Hepatocyte (in vitro differentiated cells): ENCODE measurements around the gene ZMYND10. TPM values are rescaled to one million over a fixed set of nuclear protein-coding genes. Genes with fewer than 3 reads are reported as not detected.

Experiments used
- DNase-seq: peaks from one replicate; pipeline ENCODE4 v3.0.0-alpha.2; 2016; ENCODE audit warnings: low spot score
- H2AFZ ChIP-seq: fragments of 200-600 bp; sonication (generic); 2 replicates; pipeline ENCODE4 v1.6.0; 2016; ENCODE audit warnings: antibody characterized with exemption, mild to moderate bottlenecking
- H3K27ac ChIP-seq: fragments of 200-600 bp; sonication (generic); 2 replicates; pipeline ENCODE4 v1.5.1; 2016; ENCODE audit warnings: mild to moderate bottlenecking
- H3K27me3 ChIP-seq: fragments of 200-600 bp; sonication (generic); 2 replicates; pipeline ENCODE4 v1.6.1; 2016
- H3K36me3 ChIP-seq: fragments of 200-600 bp; sonication (generic); replicated peaks from 2 replicates; pipeline ENCODE4 v1.5.1; 2016; ENCODE audit warnings: low read depth; ENCODE audit not compliant: insufficient read depth
- H3K4me1 ChIP-seq: fragments of 200-600 bp; sonication (generic); 2 replicates; pipeline ENCODE4 v1.5.1; 2016; ENCODE audit warnings: mild to moderate bottlenecking, moderate library complexity; ENCODE audit not compliant: insufficient read depth
- H3K4me2 ChIP-seq: fragments of 200-600 bp; sonication (generic); 2 replicates; pipeline ENCODE4 v1.6.0; 2016
- H3K4me3 ChIP-seq: fragments of 200-600 bp; sonication (generic); 2 replicates; pipeline ENCODE4 v1.5.1; 2016; ENCODE audit warnings: mild to moderate bottlenecking
- H3K79me2 ChIP-seq: fragments of 200-600 bp; sonication (generic); 2 replicates; pipeline ENCODE4 v1.6.0; 2017; ENCODE audit warnings: mild to moderate bottlenecking
- H3K9me2 ChIP-seq: fragments of 200-600 bp; sonication (generic); replicated peaks from 2 replicates; pipeline ENCODE4 v1.6.0; 2017; ENCODE audit warnings: mild to moderate bottlenecking; ENCODE audit not compliant: insufficient read depth
- H3K9me3 ChIP-seq: fragments of 200-600 bp; sonication (generic); 2 replicates; pipeline ENCODE4 v1.5.1; 2016; ENCODE audit warnings: low read depth, mild to moderate bottlenecking
- H4K20me1 ChIP-seq: fragments of 200-600 bp; sonication (generic); 2 replicates; pipeline ENCODE4 v1.6.0; 2016; ENCODE audit warnings: mild to moderate bottlenecking; ENCODE audit not compliant: insufficient read depth, poor library complexity, severe bottlenecking
- CTCF ChIP-seq: fragments of 200-600 bp; sonication (generic); IDR thresholded peaks from 2 replicates; pipeline ENCODE4 v1.5.1; 2016; ENCODE audit warnings: antibody characterized with exemption, mild to moderate bottlenecking; ENCODE audit not compliant: poor library complexity
- EZH2 ChIP-seq: fragments of 200-600 bp; sonication (generic); IDR thresholded peaks from 2 replicates; pipeline ENCODE4 v1.6.1; 2016; ENCODE audit warnings: antibody characterized with exemption, mild to moderate bottlenecking, borderline replicate concordance
- EZH2phosphoT487 ChIP-seq: fragments of 200-600 bp; sonication (generic); IDR thresholded peaks from one replicate; pipeline ENCODE4 v1.6.1; 2018; ENCODE audit warnings: antibody characterized with exemption, mild to moderate bottlenecking, low read depth, moderate library complexity; ENCODE audit not compliant: unreplicated experiment, severe bottlenecking
- WGBS: methylation state at CpG from one replicate; pipeline ENCODE4 v1.1.6; 2016; ENCODE audit warnings: low lambda C conversion rate; ENCODE audit errors: missing lambda C conversion rate; 5-methylcytosine and 5-hydroxymethylcytosine counted together
- polyA plus RNA-seq: library from polyadenylated mRNA; unstranded; fragments of >200 nt; fragmentation: Nextera tagmentation; extraction: Ambion mirVana; gene quantifications from 2 replicates; pipeline ENCODE4 v1.2.1, GENCODE V29; 2016
- total RNA-seq: library from RNA; depleted of rRNA; stranded (reverse); fragments of >200 nt; gene quantifications from 2 replicates; pipeline ENCODE4 v1.2.3, GENCODE V29; 2014

ZMYND10 gene
- total and polyA plus RNA-seq, 2 experiments from 2014 or later = 0.20 to 0.77 TPM

- no peak for DNase-seq
- Histone ChIP-seq H3K36me3 (no peaks in the 10 kb centered on the region), H3K27ac (no peak overlapping the region), H3K9me2 (no peaks in the 10 kb centered on the region), H4K20me1 (no peaks in the 10 kb centered on the region), H3K9me3 (no peaks in the 10 kb centered on the region), H3K4me2 (no peak overlapping the region), H3K4me1 (peaks cover 25% of the 10 kb centered on the region), H2AFZ (no peak overlapping the region), H3K4me3 (no peak overlapping the region), H3K79me2 (peaks cover 14% of the 10 kb centered on the region), H3K27me3 (no peaks in the 10 kb centered on the region)
- TF ChIP-seq EZH2phosphoT487 (no peak), CTCF (no peak), EZH2 (no peak)
- WGBS = 97% methylated on average over 18 of the region's 18 CpGs
These were observed 48.7 kb downstream of the ZMYND10 start for GRCh38 chr3:50296721-50297383.

GRCh38 chr3:50295553-50296431 is 49.7 kb downstream of the ZMYND10 start:
- Histone ChIP-seq H3K9me2 (no peaks in the 10 kb centered on the region), H3K27ac (no peak overlapping the region), H3K36me3 (no peaks in the 10 kb centered on the region), H3K27me3 (no peaks in the 10 kb centered on the region), H3K4me1 (peaks cover 33% of the 10 kb centered on the region), H4K20me1 (no peaks in the 10 kb centered on the region), H2AFZ (no peak overlapping the region), H3K79me2 (peaks cover 18% of the 10 kb centered on the region), H3K4me2 (no peak overlapping the region), H3K4me3 (no peak overlapping the region), H3K9me3 (no peaks in the 10 kb centered on the region)
- DNase-seq = no peak
- 91% methylated on average over 8 of the region's 8 CpGs for whole genome bisulfite sequencing
- TF ChIP-seq EZH2 (no peak), CTCF (no peak), EZH2phosphoT487 (no peak)

- DNase-seq = no peak
- Histone ChIP-seq H3K4me1 (peaks cover 23% of the 10 kb centered on the region), H3K4me3 (no peak overlapping the region), H3K36me3 (no peaks in the 10 kb centered on the region), H4K20me1 (no peaks in the 10 kb centered on the region), H3K27me3 (no peaks in the 10 kb centered on the region), H3K4me2 (no peak overlapping the region), H3K79me2 (peaks cover 20% of the 10 kb centered on the region), H3K9me3 (no peaks in the 10 kb centered on the region), H3K27ac (no peak overlapping the region), H2AFZ (no peak overlapping the region), H3K9me2 (no peaks in the 10 kb centered on the region)
- WGBS = 96% methylated on average over 22 of the region's 22 CpGs
- no peak for TF ChIP-seq EZH2
- TF ChIP-seq EZH2phosphoT487 = no peak
- TF ChIP-seq CTCF = no peak
These were observed 50.8 kb downstream of the ZMYND10 start for GRCh38 chr3:50294492-50295403.
